MM.1S (cell line): ENCODE data around the gene RCC2.

ENCODE experiments used
- EZH2 ChIP-seq: fragments of 300-600 bp; sonication (generic); optimal IDR thresholded peaks from 2 replicates; pipeline ENCODE3; 2017; ENCODE audit warnings: low read depth, mild to moderate bottlenecking, antibody characterized with exemption, low read length, mixed read lengths
- EZH2phosphoT487 ChIP-seq: fragments of 300-600 bp; sonication (generic); IDR thresholded peaks from 2 replicates; pipeline ENCODE4 v1.6.1; 2018; ENCODE audit warnings: antibody characterized with exemption, low read length
- TF ChIP-seq, protein P1 (sequence below): fragments of 300-600 bp; sonication (generic); IDR thresholded peaks from 2 replicates; pipeline ENCODE4 v1.5.1; 2016; ENCODE audit warnings: antibody characterized with exemption, low read length, mixed read lengths

DNA sequence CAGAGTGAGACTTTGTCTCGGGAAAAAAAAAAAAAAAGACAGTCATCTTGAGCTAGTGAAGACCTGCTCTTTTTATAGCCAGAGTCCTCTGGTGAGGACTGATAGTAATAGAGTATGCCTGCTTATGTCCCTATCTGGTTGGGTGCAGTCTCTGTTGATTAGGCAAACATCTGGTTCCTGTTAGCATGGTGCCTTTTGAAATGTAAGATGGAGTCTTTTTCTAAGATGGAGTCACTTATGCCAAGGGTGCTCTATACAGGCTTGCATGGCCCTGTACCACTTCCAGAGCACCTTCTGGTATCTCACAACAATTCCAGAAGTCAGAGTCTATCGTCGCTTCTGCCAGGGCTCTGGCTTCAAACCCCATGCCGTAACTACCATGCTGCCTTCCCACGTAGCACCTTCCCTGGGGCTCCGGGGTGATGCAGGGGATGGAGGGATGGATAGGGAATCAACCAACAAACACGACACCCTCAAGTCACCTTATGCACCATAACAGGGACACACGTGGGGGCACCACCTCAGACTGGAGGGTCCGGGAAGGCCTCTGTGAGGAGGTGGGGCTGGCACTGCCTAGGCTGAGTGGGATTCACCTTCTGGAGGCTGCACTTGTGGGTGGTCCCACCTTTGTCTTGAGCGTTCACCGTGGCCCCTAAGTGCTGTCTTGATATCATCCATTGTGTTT, 79.1 kb downstream of the RCC2 start:
- TF ChIP-seq EZH2 (no peak), EZH2phosphoT487 (no peak)
- TF ChIP-seq, protein P1, sequence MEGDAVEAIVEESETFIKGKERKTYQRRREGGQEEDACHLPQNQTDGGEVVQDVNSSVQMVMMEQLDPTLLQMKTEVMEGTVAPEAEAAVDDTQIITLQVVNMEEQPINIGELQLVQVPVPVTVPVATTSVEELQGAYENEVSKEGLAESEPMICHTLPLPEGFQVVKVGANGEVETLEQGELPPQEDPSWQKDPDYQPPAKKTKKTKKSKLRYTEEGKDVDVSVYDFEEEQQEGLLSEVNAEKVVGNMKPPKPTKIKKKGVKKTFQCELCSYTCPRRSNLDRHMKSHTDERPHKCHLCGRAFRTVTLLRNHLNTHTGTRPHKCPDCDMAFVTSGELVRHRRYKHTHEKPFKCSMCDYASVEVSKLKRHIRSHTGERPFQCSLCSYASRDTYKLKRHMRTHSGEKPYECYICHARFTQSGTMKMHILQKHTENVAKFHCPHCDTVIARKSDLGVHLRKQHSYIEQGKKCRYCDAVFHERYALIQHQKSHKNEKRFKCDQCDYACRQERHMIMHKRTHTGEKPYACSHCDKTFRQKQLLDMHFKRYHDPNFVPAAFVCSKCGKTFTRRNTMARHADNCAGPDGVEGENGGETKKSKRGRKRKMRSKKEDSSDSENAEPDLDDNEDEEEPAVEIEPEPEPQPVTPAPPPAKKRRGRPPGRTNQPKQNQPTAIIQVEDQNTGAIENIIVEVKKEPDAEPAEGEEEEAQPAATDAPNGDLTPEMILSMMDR = no peak
